ENCODE measurements around the gene NRIP2.

The NRIP2 gene, protein sequence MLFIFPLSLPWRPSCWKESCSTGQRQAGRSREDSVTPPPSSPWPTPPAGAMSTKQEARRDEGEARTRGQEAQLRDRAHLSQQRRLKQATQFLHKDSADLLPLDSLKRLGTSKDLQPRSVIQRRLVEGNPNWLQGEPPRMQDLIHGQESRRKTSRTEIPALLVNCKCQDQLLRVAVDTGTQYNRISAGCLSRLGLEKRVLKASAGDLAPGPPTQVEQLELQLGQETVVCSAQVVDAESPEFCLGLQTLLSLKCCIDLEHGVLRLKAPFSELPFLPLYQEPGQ

DNA sequence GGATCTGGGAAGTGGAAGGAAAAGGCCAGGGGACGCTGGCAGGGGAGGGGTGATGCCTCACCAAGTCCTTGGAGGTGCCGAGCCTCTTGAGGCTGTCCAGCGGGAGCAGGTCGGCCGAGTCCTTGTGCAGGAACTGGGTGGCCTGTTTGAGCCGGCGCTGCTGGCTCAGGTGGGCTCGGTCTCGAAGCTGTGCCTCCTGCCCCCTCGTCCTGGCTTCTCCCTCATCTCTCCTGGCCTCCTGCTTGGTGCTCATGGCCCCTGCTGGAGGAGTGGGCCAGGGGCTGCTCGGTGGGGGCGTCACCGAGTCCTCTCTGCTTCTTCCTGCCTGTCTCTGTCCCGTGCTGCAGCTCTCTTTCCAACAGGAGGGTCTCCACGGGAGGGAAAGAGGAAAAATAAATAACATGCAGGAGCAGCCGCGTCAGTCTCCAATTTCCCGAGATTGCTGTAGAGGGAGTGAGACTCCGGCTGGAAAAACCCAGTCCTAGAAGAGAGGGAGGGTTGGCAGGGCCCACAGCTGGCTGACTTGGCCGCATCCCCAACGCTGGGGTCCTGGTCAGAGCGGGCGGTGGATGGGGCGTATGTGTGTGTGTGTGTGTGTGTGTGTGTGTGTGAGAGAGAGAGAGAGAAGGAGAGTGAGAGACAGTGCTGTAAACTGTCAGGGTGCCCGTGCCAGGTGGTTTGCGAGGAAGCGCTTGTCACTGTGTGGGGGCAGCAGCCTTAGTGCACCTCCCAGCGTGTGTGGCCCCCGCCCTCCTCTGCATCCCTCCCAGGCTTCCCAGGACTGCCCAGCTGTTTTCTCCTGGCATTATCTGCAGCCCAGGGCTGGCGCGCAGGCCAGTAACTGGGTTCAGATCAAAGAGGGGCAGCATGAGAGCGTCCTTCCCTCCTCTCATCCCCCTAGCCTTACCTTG is at the start of gene NRIP2:
Gene NRIP2, minus strand, starts transcription at position 455 of the 911 bp plus-strand sequence. Its CDS starts 52 bp downstream, at position 403.
- no peak within 1 kb of the TSS for H3K4me2 ChIP-seq (ENCODE audit: low read length)
- H3K36me3 ChIP-seq (replicated peaks; ENCODE audit: low read depth, low read length): peaks cover 5% of the 10 kb centered on the region
- no peak within 1 kb of the TSS for H3K27ac ChIP-seq (ENCODE audit: low read length)
- no peaks in the 10 kb centered on the region for H3K27me3 ChIP-seq (ENCODE audit: low read depth, low read length)
- no peaks in the 10 kb centered on the region for H3K9me3 ChIP-seq (ENCODE audit: insufficient read depth, low read length)
- H4K20me1 ChIP-seq (ENCODE audit: insufficient read depth, low read length): no peaks in the 10 kb centered on the region
- no peak within 1 kb of the TSS for H2AFZ ChIP-seq (ENCODE audit: low read depth, low read length)
- no peaks in the 10 kb centered on the region for H3K79me2 ChIP-seq (ENCODE audit: low read length)
- H3K4me3 ChIP-seq (ENCODE audit: low read length): no peak within 1 kb of the TSS
- TF ChIP-seq, protein P1, sequence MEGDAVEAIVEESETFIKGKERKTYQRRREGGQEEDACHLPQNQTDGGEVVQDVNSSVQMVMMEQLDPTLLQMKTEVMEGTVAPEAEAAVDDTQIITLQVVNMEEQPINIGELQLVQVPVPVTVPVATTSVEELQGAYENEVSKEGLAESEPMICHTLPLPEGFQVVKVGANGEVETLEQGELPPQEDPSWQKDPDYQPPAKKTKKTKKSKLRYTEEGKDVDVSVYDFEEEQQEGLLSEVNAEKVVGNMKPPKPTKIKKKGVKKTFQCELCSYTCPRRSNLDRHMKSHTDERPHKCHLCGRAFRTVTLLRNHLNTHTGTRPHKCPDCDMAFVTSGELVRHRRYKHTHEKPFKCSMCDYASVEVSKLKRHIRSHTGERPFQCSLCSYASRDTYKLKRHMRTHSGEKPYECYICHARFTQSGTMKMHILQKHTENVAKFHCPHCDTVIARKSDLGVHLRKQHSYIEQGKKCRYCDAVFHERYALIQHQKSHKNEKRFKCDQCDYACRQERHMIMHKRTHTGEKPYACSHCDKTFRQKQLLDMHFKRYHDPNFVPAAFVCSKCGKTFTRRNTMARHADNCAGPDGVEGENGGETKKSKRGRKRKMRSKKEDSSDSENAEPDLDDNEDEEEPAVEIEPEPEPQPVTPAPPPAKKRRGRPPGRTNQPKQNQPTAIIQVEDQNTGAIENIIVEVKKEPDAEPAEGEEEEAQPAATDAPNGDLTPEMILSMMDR (IDR thresholded peaks at IDR 0.05; ENCODE audit: low read depth, low read length): no peak
- no peak for TF ChIP-seq EZH2phosphoT487 (IDR thresholded peaks at IDR 0.05; ENCODE audit: low read depth)
- no peak within 1 kb of the TSS for H3K9ac ChIP-seq (ENCODE audit: low read length)
- no peaks in the 10 kb centered on the region for H3K4me1 ChIP-seq (ENCODE audit: low read length)

DNA sequence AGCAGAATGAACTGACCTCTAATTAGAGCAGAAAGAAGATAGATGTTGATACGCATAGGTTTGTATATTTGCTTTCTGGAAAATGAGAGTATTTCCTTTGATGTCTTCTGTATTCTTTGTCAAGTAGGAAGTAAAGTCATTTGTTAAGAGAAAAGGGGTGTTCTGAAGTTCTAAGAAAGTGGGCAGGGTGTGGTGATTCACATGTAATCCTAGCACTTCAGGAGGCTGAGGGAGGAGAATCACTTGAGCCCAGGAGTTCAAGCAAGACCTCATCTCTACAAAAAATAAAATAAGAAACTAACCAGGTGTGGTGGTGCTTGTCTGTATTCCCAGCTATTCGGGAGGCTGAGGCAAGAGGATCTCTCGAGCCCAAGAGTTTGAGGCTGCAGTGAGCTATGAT is 45.0 kb upstream of the NRIP2 start:
- Histone ChIP-seq H3K4me2 (ENCODE audit: low read length) (no peak overlapping the region), H2AFZ (ENCODE audit: low read depth, low read length) (no peak overlapping the region), H3K79me2 (ENCODE audit: low read length) (peaks cover 67% of the 10 kb centered on the region), H3K4me1 (ENCODE audit: low read length) (peaks cover 12% of the 10 kb centered on the region), H4K20me1 (ENCODE audit: insufficient read depth, low read length) (peaks cover 3% of the 10 kb centered on the region; the same call in 1 of the 2 replicates), H3K36me3 (replicated peaks; ENCODE audit: low read depth, low read length) (peaks cover 13% of the 10 kb centered on the region), H3K27ac (ENCODE audit: low read length) (no peak overlapping the region), H3K4me3 (ENCODE audit: low read length) (no peak overlapping the region), H3K9me3 (ENCODE audit: insufficient read depth, low read length) (no peaks in the 10 kb centered on the region), H3K9ac (ENCODE audit: low read length) (no peak overlapping the region), H3K27me3 (ENCODE audit: low read depth, low read length) (no peaks in the 10 kb centered on the region)
- TF ChIP-seq, protein P1 (IDR thresholded peaks at IDR 0.05; ENCODE audit: low read depth, low read length): no peak
- no peak for TF ChIP-seq EZH2phosphoT487 (IDR thresholded peaks at IDR 0.05; ENCODE audit: low read depth)

DNA sequence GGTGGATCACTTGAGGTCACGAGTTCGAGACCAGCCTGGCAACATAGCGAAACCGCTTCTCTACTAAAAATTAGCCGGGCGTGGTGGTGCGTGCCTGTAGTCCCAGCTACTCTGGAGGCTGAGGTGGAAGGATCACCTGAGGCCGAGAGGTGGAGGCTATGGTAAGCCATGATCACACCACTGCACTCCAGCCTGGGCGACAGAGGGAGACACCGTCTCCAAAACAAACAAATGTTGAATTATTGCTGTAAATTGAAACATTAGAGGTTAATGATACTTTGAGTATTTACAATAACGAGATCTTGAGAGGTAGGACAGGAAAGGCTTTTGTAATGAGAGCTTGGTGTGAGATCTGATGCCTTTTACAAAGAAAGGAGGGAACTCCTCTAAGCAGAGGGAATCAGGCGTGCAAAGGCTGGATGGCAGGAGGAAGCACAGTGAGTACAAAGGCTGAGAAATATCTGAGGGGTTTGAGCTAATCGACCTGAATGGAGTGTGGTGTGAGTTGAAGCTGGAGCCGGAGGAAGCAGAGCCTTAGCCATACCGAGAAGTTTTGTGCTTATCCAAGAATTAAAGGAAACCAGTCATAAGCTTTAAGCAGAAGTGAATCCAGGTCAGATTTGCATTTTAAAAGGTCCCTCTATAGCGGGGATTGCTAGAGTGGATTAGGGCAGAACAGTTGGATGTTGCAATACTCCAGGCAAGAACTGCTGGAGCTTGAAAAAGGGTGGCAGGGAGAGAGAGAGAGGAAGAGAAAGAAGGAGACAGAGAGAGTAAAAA is 43.3 kb upstream of the NRIP2 start:
- Histone ChIP-seq H3K27ac (ENCODE audit: low read length) (peak overlapping the region; percentile 69), H3K27me3 (ENCODE audit: low read depth, low read length) (no peaks in the 10 kb centered on the region), H2AFZ (ENCODE audit: low read depth, low read length) (no peak overlapping the region), H3K4me3 (ENCODE audit: low read length) (peak overlapping the region; percentile 89), H3K4me1 (ENCODE audit: low read length) (peaks cover 12% of the 10 kb centered on the region), H3K36me3 (replicated peaks; ENCODE audit: low read depth, low read length) (peaks cover 21% of the 10 kb centered on the region), H3K79me2 (ENCODE audit: low read length) (peaks cover 79% of the 10 kb centered on the region), H3K4me2 (ENCODE audit: low read length) (peak overlapping the region; percentile 81), H3K9me3 (ENCODE audit: insufficient read depth, low read length) (no peaks in the 10 kb centered on the region), H4K20me1 (ENCODE audit: insufficient read depth, low read length) (peaks cover 3% of the 10 kb centered on the region; the same call in 1 of the 2 replicates), H3K9ac (ENCODE audit: low read length) (peak overlapping the region; percentile 95)
- TF ChIP-seq, protein P1 (IDR thresholded peaks at IDR 0.05; ENCODE audit: low read depth, low read length): no peak
- TF ChIP-seq EZH2phosphoT487 (IDR thresholded peaks at IDR 0.05; ENCODE audit: low read depth): no peak

All from OCI-LY3 (cell line).